ENCODE measurements around the gene LARP4B. TPM values are rescaled to one million over a fixed set of nuclear protein-coding genes. Genes with fewer than 3 reads are reported as not detected.

LARP4B gene
- total and polyA plus RNA-seq, 2 donors (not counting 3 experiments of a cell fraction or from before 2014, with no cell fraction given) = 27.4 to 101 TPM

- intact Hi-C loops (cut with micrococcal nuclease) (no loop called here), dilution Hi-C loops (cut with MboI; ENCODE audit: extremely low pct_ligation_motif_present, low sequenced_read_pairs) (no loop called here)
- Histone ChIP-seq H3K79me2 (ENCODE audit: control insufficient read depth, insufficient read depth, low read length) (no peaks in the 10 kb centered on the region), H3K4me1 (ENCODE audit: control insufficient read depth, extremely low read depth, insufficient read depth, low read length) (no peaks in the 10 kb centered on the region), H3K4me3 (replicated peaks in 1 of 3; ENCODE audit: insufficient read depth in 1 of 3, low read depth in 1 of 3, low read length in 3 of 3) (no peak overlapping the region), H4K20me1 (replicated peaks; ENCODE audit: control insufficient read depth, extremely low read depth, insufficient read depth, low read length) (no peaks in the 10 kb centered on the region), H3K4me2 (ENCODE audit: insufficient read depth, low read length) (no peak overlapping the region), H3K9me1 (replicated peaks; ENCODE audit: control insufficient read depth, extremely low read depth, insufficient read depth, low read length) (no peaks in the 10 kb centered on the region), H3K36me3 (ENCODE audit: control insufficient read depth in 2 of 2, extremely low read depth in 1 of 2, insufficient read depth in 2 of 2, low read length in 2 of 2) (no peaks in the 10 kb centered on the region), H2AFZ (ENCODE audit: low read depth, low read length) (no peak overlapping the region), H3K27me3 (ENCODE audit: control insufficient read depth in 2 of 2, insufficient read depth in 2 of 2, low read length in 2 of 2) (no peaks in the 10 kb centered on the region), H3K27ac (ENCODE audit: insufficient read depth, low read depth, low read length) (no peak overlapping the region), H3K9me3 (replicated peaks; ENCODE audit: control insufficient read depth, insufficient read depth, low read length) (no peaks in the 10 kb centered on the region), H3K9ac (replicated peaks; ENCODE audit: extremely low read depth, insufficient read depth, low read length) (no peak overlapping the region)
- ChIA-PET CTCF (no interaction called here), POLR2A (no interaction called here)
- DNase-seq (ENCODE audit: low read depth, low spot score) (no peak), FAIRE-seq (no peak)
- BruUV-seq (replicated peaks) = no TSS peak
- TF ChIP-seq POLR2AphosphoS5 (IDR thresholded peaks at IDR 0.05; ENCODE audit: insufficient read depth, low read depth, low read length) (no peak), MYC (IDR thresholded peaks at IDR 0.05; ENCODE audit: low read depth, low read length) (no peak), JUN (IDR thresholded peaks at IDR 0.05; ENCODE audit: borderline replicate concordance, insufficient read depth, insufficient read length, low read depth) (no peak), GATA2 (IDR thresholded peaks at IDR 0.05; ENCODE audit: insufficient read depth, insufficient read length, low read depth, low read length) (no peak), FOS (IDR thresholded peaks at IDR 0.05; ENCODE audit: borderline replicate concordance, insufficient read depth, low read length) (no peak), MAX (IDR thresholded peaks at IDR 0.05; ENCODE audit: insufficient read depth, insufficient read length) (no peak), CTCF (IDR thresholded peaks at IDR 0.05; ENCODE audit: extremely low read depth in 1 of 2, insufficient read depth in 1 of 2, low read depth in 1 of 2, low read length in 2 of 2) (no peak), EZH2 (IDR thresholded peaks at IDR 0.05; ENCODE audit: borderline replicate concordance, low read depth, low read length, severe bottlenecking) (no peak), POLR2A (IDR thresholded peaks at IDR 0.05; ENCODE audit: low read depth, low read length) (no peak)
Measured at GRCh38 chr10:791639-792038, 139.9 kb downstream of the LARP4B start.

Measured in endothelial cell of umbilical vein (primary cell).